Neural cell (in vitro differentiated cells): Measurements from ENCODE around the gene SLC29A3. TPM values are rescaled to one million over a fixed set of nuclear protein-coding genes. Genes with fewer than 3 reads are reported as not detected.

Experiments
- H2AFZ ChIP-seq: fragments of 200-600, 300-800 bp; sonication (generic), shearing (Covaris generic); 2 replicates; pipeline ENCODE4 v1.6.0; 2014; ENCODE audit warnings: low read depth, mild to moderate bottlenecking, antibody characterized with exemption, low read length, moderate library complexity
- H3F3A ChIP-seq: fragments of 200-600 bp; shearing (Covaris generic); 2 replicates; pipeline ENCODE4 v1.6.1; 2016; ENCODE audit warnings: mild to moderate bottlenecking, moderate library complexity, mixed read lengths, antibody characterized with exemption, low read length; ENCODE audit not compliant: insufficient read depth, poor library complexity, severe bottlenecking
- H3K27ac ChIP-seq: fragments of 200-600, 300-800 bp; sonication (generic), shearing (Covaris generic); 2 replicates; pipeline ENCODE4 v1.5.1; 2014; ENCODE audit warnings: mild to moderate bottlenecking, low read length, moderate library complexity
- H3K27me3 ChIP-seq: fragments of 300-800, 200-600 bp; sonication (generic), shearing (Covaris generic); 2 replicates; pipeline ENCODE4 v1.6.0; 2014; ENCODE audit warnings: mild to moderate bottlenecking, low read depth, low read length, moderate library complexity; ENCODE audit not compliant: insufficient read depth
- H3K36me3 ChIP-seq: fragments of 300-800, 200-600 bp; sonication (generic), shearing (Covaris generic); 2 replicates; pipeline ENCODE4 v1.5.1; 2014; ENCODE audit warnings: mild to moderate bottlenecking, antibody characterized with exemption, low read length, moderate library complexity; ENCODE audit not compliant: insufficient read depth
- H3K4me2 ChIP-seq: fragments of 300-800, 200-600 bp; sonication (generic), shearing (Covaris generic); 2 replicates; pipeline ENCODE4 v1.6.0; 2014; ENCODE audit warnings: mild to moderate bottlenecking, low read length
- H3K4me3 ChIP-seq: fragments of 300-800, 200-600 bp; sonication (generic), shearing (Covaris generic); 2 replicates; pipeline ENCODE4 v1.5.1; 2014; ENCODE audit warnings: mild to moderate bottlenecking, low read length, moderate library complexity
- H3K79me2 ChIP-seq: fragments of 200-600 bp; shearing (Covaris generic); replicated peaks from 2 replicates; pipeline ENCODE4 v1.6.0; 2014; ENCODE audit warnings: mild to moderate bottlenecking, low read length, moderate library complexity; ENCODE audit not compliant: insufficient read depth
- H3K9ac ChIP-seq: fragments of 300-800, 200-600 bp; sonication (generic), shearing (Covaris generic); 2 replicates; pipeline ENCODE4 v1.6.1; 2016; ENCODE audit warnings: mild to moderate bottlenecking, low read length, mixed read lengths
- H3K9me2 ChIP-seq: fragments of 200-600 bp; shearing (Covaris generic); 2 replicates; pipeline ENCODE4 v1.6.1; 2016; ENCODE audit warnings: mild to moderate bottlenecking, low read length, mixed read lengths; ENCODE audit not compliant: insufficient read depth
- H3K9me3 ChIP-seq: fragments of 200-600, 300-800 bp; sonication (generic), shearing (Covaris generic); 2 replicates; pipeline ENCODE4 v1.6.1; 2016; ENCODE audit warnings: mild to moderate bottlenecking, mixed run types, low read length, moderate library complexity, mixed read lengths
- H4K20me1 ChIP-seq: fragments of 200-600 bp; shearing (Covaris generic); 2 replicates; pipeline ENCODE4 v1.6.1; 2016; ENCODE audit warnings: mild to moderate bottlenecking, mixed run types; ENCODE audit not compliant: insufficient read depth
- EP300 ChIP-seq: fragments of 450-650 bp; conservative IDR thresholded peaks from 2 replicates; pipeline ENCODE4 v1.6.1; 2014; ENCODE audit warnings: antibody characterized with exemption, mild to moderate bottlenecking, moderate library complexity; ENCODE audit not compliant: poor library complexity, severe bottlenecking
- EZH2 ChIP-seq: fragments of 200-600, 300-800 bp; shearing (Covaris generic), sonication (generic); IDR thresholded peaks from 2 replicates; pipeline ENCODE4 v1.6.1; 2014; ENCODE audit warnings: antibody characterized with exemption, low read length, borderline replicate concordance, mild to moderate bottlenecking; ENCODE audit not compliant: insufficient read depth, poor library complexity, severe bottlenecking
- MXI1 ChIP-seq: fragments of 450-650 bp; conservative IDR thresholded peaks from 2 replicates; pipeline ENCODE4 v1.6.1; 2014; ENCODE audit warnings: antibody characterized with exemption, mild to moderate bottlenecking; ENCODE audit not compliant: poor library complexity, severe bottlenecking
- POLR2AphosphoS5 ChIP-seq: IDR thresholded peaks from 2 replicates; pipeline ENCODE4 v1.6.1; 2012
- RAD21 ChIP-seq: fragments of 450-650 bp; conservative IDR thresholded peaks from 2 replicates; pipeline ENCODE4 v1.6.1; 2014; ENCODE audit warnings: antibody characterized with exemption, mild to moderate bottlenecking, moderate library complexity
- SMC3 ChIP-seq: fragments of 450-650 bp; conservative IDR thresholded peaks from 2 replicates; pipeline ENCODE4 v1.6.1; 2014; ENCODE audit warnings: antibody characterized with exemption, mild to moderate bottlenecking, moderate library complexity; ENCODE audit not compliant: poor library complexity
- TAF1 ChIP-seq: IDR thresholded peaks from 2 replicates; pipeline ENCODE4 v1.6.1; 2012; ENCODE audit warnings: low read depth
- polyA plus RNA-seq: library from polyadenylated mRNA; depleted of rRNA; stranded (reverse); fragments of >200 nt; gene quantifications from 2 replicates; pipeline ENCODE4 v1.2.3, GENCODE V29; 2014
- TF ChIP-seq, protein P1 (sequence below): IDR thresholded peaks from 2 replicates; pipeline ENCODE4 v1.6.1; 2012; ENCODE audit warnings: borderline replicate concordance
- TF ChIP-seq, protein P2 (sequence below): fragments of 450-650 bp; IDR thresholded peaks from 2 replicates; pipeline ENCODE4 v1.5.1; 2014; ENCODE audit warnings: antibody characterized with exemption, mild to moderate bottlenecking, moderate library complexity; ENCODE audit not compliant: poor library complexity, severe bottlenecking

The SLC29A3 gene
- polyA plus RNA-seq, 1 donor from 2014 or later = 2.3 TPM

DNA sequence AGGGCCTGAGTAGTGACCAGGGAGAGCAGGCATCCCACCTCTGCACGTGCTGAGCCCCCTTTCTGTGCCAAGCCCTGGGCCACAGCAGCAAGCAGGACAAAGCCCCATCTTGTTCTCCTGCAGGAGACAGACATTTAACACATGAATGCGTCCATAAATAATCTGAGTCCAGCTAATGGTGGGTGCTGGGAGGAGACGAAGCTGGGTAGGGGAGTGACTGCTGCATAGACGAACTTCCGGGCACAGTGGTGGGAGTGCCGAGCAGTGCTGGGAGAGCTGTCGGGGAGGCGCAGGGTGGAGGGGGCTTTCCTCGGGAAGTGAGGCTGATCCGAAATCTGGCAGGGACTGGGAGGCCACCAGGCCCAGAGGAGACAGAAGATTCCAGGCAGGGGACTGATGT is 35.2 kb upstream of the SLC29A3 start:
- Histone ChIP-seq H3K36me3 (no peaks in the 10 kb centered on the region), H4K20me1 (no peaks in the 10 kb centered on the region), H3K27me3 (no peaks in the 10 kb centered on the region), H3K79me2 (no peaks in the 10 kb centered on the region), H3K4me3 (no peak overlapping the region), H3K9ac (no peak overlapping the region), H3K27ac (no peak overlapping the region), H3K9me3 (no peaks in the 10 kb centered on the region), H3F3A (no peaks in the 10 kb centered on the region), H3K9me2 (no peaks in the 10 kb centered on the region), H3K4me2 (no peak overlapping the region), H2AFZ (no peak overlapping the region)
- TF ChIP-seq RAD21 (no peak), SMC3 (no peak), MXI1 (no peak), POLR2AphosphoS5 (no peak), EZH2 (no peak), TAF1 (no peak), EP300 (no peak)
- TF ChIP-seq, protein P1, sequence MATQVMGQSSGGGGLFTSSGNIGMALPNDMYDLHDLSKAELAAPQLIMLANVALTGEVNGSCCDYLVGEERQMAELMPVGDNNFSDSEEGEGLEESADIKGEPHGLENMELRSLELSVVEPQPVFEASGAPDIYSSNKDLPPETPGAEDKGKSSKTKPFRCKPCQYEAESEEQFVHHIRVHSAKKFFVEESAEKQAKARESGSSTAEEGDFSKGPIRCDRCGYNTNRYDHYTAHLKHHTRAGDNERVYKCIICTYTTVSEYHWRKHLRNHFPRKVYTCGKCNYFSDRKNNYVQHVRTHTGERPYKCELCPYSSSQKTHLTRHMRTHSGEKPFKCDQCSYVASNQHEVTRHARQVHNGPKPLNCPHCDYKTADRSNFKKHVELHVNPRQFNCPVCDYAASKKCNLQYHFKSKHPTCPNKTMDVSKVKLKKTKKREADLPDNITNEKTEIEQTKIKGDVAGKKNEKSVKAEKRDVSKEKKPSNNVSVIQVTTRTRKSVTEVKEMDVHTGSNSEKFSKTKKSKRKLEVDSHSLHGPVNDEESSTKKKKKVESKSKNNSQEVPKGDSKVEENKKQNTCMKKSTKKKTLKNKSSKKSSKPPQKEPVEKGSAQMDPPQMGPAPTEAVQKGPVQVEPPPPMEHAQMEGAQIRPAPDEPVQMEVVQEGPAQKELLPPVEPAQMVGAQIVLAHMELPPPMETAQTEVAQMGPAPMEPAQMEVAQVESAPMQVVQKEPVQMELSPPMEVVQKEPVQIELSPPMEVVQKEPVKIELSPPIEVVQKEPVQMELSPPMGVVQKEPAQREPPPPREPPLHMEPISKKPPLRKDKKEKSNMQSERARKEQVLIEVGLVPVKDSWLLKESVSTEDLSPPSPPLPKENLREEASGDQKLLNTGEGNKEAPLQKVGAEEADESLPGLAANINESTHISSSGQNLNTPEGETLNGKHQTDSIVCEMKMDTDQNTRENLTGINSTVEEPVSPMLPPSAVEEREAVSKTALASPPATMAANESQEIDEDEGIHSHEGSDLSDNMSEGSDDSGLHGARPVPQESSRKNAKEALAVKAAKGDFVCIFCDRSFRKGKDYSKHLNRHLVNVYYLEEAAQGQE = no peak
- TF ChIP-seq, protein P2, sequence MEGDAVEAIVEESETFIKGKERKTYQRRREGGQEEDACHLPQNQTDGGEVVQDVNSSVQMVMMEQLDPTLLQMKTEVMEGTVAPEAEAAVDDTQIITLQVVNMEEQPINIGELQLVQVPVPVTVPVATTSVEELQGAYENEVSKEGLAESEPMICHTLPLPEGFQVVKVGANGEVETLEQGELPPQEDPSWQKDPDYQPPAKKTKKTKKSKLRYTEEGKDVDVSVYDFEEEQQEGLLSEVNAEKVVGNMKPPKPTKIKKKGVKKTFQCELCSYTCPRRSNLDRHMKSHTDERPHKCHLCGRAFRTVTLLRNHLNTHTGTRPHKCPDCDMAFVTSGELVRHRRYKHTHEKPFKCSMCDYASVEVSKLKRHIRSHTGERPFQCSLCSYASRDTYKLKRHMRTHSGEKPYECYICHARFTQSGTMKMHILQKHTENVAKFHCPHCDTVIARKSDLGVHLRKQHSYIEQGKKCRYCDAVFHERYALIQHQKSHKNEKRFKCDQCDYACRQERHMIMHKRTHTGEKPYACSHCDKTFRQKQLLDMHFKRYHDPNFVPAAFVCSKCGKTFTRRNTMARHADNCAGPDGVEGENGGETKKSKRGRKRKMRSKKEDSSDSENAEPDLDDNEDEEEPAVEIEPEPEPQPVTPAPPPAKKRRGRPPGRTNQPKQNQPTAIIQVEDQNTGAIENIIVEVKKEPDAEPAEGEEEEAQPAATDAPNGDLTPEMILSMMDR = no peak

DNA sequence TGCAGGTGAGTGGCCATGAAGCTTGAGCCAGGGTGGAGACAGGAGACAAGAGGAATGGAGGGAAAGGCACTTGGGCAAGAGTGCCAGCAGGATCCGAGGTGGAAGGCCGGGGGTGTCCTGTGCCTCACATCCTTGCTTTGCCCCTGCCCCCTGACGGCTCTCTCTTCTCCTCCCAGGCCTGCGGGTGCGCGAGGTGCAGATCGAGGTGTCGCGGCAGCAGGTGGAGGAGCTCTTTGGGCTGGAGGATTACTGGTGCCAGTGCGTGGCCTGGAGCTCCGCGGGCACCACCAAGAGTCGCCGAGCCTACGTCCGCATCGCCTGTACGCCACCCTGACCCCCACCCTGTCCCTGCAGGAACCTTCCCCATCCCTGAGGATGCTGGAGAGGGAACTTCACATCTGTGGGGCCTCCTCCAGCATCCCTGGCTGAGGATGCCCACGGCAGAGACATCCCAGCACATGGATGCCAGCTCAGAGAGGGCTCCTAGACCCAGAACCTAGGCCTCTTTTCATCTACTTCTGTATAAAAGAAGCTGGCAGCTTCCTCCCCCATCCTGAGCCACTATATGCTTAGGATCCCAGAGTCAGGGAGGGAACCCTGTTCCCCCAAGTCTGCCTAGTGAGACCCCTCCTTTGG is 34.4 kb upstream of the SLC29A3 start:
- H3K9ac ChIP-seq = no peak overlapping the region
- no peaks in the 10 kb centered on the region for H3K36me3 ChIP-seq

More for the DNA sequence above, 34.4 kb upstream of the SLC29A3 start:
- Histone ChIP-seq H3K79me2 (no peaks in the 10 kb centered on the region), H4K20me1 (no peaks in the 10 kb centered on the region), H3K4me3 (no peak overlapping the region), H2AFZ (no peak overlapping the region), H3K9me3 (no peaks in the 10 kb centered on the region), H3K27me3 (no peaks in the 10 kb centered on the region), H3K4me2 (no peak overlapping the region), H3F3A (no peaks in the 10 kb centered on the region), H3K9me2 (no peaks in the 10 kb centered on the region), H3K27ac (no peak overlapping the region)
- no peak for TF ChIP-seq SMC3
- TF ChIP-seq, protein P2 = no peak
- TF ChIP-seq RAD21 = no peak
- no peak for TF ChIP-seq TAF1
- no peak for TF ChIP-seq POLR2AphosphoS5
- no peak for TF ChIP-seq EZH2
- TF ChIP-seq, protein P1 = no peak
- no peak for TF ChIP-seq EP300
- TF ChIP-seq MXI1 = no peak
